Kidney (tissue), 14 donors: ENCODE results near the gene PSMB10. TPM values are rescaled to one million over a fixed set of nuclear protein-coding genes. Genes with fewer than 3 reads are reported as not detected.

Experiments
- DNase-seq, 5 donors: peaks; one replicate each; pipeline ENCODE4 v3.0.0-alpha.2; 2013 to 2020
- FAIRE-seq: peaks from 2 replicates; lab custom pipeline; 2012; peaks lifted over from hg19 to GRCh38; lab: Jason Lieb, UNC
- H3K27ac ChIP-seq, 2 donors: one replicate each; pipeline ENCODE4 v1.7.0; 2013; ENCODE audit warnings: low read depth in 2 of 2, low read length in 2 of 2, inconsistent platforms in 1 of 2
- H3K27me3 ChIP-seq: one replicate; pipeline ENCODE4 v1.7.1; 2013; ENCODE audit warnings: low read length, inconsistent platforms; ENCODE audit not compliant: control insufficient read depth, insufficient read depth
- H3K36me3 ChIP-seq, 3 donors: one replicate each; pipeline versions ENCODE4 v1.7.0 to v1.7.1; 2013; ENCODE audit warnings: low read length in 3 of 3, control low read depth in 1 of 3, inconsistent platforms in 1 of 3; ENCODE audit not compliant: insufficient read depth in 3 of 3, control insufficient read depth in 2 of 3
- H3K4me1 ChIP-seq, 3 donors: one replicate each; pipeline versions ENCODE4 v1.7.0 to v1.7.1; 2013; ENCODE audit warnings: low read length in 3 of 3, inconsistent platforms in 1 of 3, low read depth in 1 of 3; ENCODE audit not compliant: control insufficient read depth in 2 of 3, insufficient read depth in 2 of 3
- H3K4me3 ChIP-seq, 3 donors: one replicate each; pipeline versions ENCODE4 v1.7.0 to v1.8.1; 2013; ENCODE audit warnings: low read length in 3 of 3, control low read depth in 1 of 3, inconsistent platforms in 1 of 3
- H3K9ac ChIP-seq, 3 donors: one replicate each; pipeline versions ENCODE4 v1.7.0 to v1.7.1; 2013; ENCODE audit warnings: low read length in 3 of 3, control low read depth in 1 of 3, inconsistent platforms in 1 of 3
- H3K9me3 ChIP-seq, 3 donors: one replicate each; pipeline versions ENCODE4 v1.7.0 to v1.7.1; 2013; ENCODE audit warnings: low read length in 3 of 3, control low read depth in 1 of 3, inconsistent platforms in 1 of 3; ENCODE audit not compliant: control insufficient read depth in 2 of 3, insufficient read depth in 1 of 3
- CTCF ChIP-seq: IDR thresholded peaks from 3 replicates; pipeline ENCODE4 v1.5.1; 2012; ENCODE audit warnings: mild to moderate bottlenecking, moderate library complexity, borderline replicate concordance; ENCODE audit not compliant: insufficient read depth; ENCODE audit errors: extremely low read depth
- intact Hi-C: fragments of 100-400 bp; cut with DNase I; formaldehyde crosslinking; loops from one replicate; pipeline ENCODE4 v1.11.1; 2022
- polyA plus RNA-seq: library from polyadenylated mRNA; stranded (reverse); fragments of 350-450 nt; fragmentation: Illumina TruSeq; extraction: RNeasy Lipid Tissue Mini Kit (QIAGEN cat#74804); gene quantifications from one replicate; pipeline ENCODE4 v1.2.3, GENCODE V29; 2014; ENCODE audit warnings: low read depth, low replicate concordance; ENCODE audit not compliant: insufficient read depth
- total RNA-seq: library from RNA; stranded (reverse); fragmentation: NEBNext Ultra II Directional; extraction: Animal tissue kit (Norgen Biotek cat#: 25700); gene quantifications from one replicate; pipeline ENCODE4 v1.2.1, GENCODE V29; 2021
- donor health status: control.
- donor health status: control.
- donor health status: control.
- donor health status: control.
- donor health status: control.
- donor health status: DM: yes; HTN: yes; CAD: no.
- donor health status: Normal renal cell carcinoma (clear cell type).

PSMB10 gene
- total and polyA plus RNA-seq, 2 donors from 2014 or later, result 76.4 to 78.6 TPM

GRCh38 chr16:67928561-67929364 is 7.9 kb downstream of the PSMB10 start:
- intact Hi-C loops, result loop anchor here (10.0 kb wide), 2 partner anchors 114 to 254 kb away; no protein-coding TSS in a partner anchor
- Histone ChIP-seq H3K4me1 (peaks cover 0 to 6% (median 0%) of the 10 kb centered on the region in 3 donors), H3K27ac (no peak overlapping the region), H3K9ac (no peak overlapping the region), H3K36me3 (peaks cover 0 to 11% (median 0%) of the 10 kb centered on the region in 3 donors), H3K4me3 (no peak overlapping the region), H3K9me3 (no peaks in the 10 kb centered on the region), H3K27me3 (no peaks in the 10 kb centered on the region)
- peak; percentile 85 for TF ChIP-seq CTCF
- DNase-seq (peak; percentile 67 to 89 (median 77)), FAIRE-seq (no peak)

DNA sequence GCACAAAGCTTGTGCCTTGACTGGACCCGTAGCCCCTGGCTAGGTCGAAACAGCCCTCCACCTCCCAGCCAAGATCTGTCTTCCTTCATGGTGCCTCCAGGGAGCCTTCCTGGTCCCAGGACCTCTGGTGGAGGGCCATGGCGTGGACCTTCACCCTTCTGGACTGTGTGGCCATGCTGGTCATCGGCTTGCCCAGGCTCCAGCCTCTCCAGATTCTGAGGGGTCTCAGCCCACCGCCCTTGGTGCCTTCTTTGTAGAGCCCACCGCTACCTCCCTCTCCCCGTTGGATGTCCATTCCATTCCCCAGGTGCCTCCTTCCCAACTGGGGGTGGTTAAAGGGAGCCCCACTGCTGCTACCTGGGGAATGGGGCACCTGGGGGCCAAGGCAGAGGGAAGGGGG is 8.5 kb downstream of the PSMB10 start:
- no peak for DNase-seq
- no peaks in the 10 kb centered on the region for H3K9me3 ChIP-seq
- TF ChIP-seq CTCF, result no peak
- H3K27me3 ChIP-seq, result no peaks in the 10 kb centered on the region
- FAIRE-seq, result no peak
- H3K9ac ChIP-seq, result no peak overlapping the region
- H3K4me1 ChIP-seq, result peaks cover 0 to 6% (median 0%) of the 10 kb centered on the region in 3 donors
- peaks cover 0 to 11% (median 2%) of the 10 kb centered on the region in 3 donors for H3K36me3 ChIP-seq
- intact Hi-C loops, result loop anchor here (10.0 kb wide), 2 partner anchors 113 to 253 kb away; no protein-coding TSS in a partner anchor
- H3K27ac ChIP-seq, result no peak overlapping the region
- no peak overlapping the region for H3K4me3 ChIP-seq

DNA sequence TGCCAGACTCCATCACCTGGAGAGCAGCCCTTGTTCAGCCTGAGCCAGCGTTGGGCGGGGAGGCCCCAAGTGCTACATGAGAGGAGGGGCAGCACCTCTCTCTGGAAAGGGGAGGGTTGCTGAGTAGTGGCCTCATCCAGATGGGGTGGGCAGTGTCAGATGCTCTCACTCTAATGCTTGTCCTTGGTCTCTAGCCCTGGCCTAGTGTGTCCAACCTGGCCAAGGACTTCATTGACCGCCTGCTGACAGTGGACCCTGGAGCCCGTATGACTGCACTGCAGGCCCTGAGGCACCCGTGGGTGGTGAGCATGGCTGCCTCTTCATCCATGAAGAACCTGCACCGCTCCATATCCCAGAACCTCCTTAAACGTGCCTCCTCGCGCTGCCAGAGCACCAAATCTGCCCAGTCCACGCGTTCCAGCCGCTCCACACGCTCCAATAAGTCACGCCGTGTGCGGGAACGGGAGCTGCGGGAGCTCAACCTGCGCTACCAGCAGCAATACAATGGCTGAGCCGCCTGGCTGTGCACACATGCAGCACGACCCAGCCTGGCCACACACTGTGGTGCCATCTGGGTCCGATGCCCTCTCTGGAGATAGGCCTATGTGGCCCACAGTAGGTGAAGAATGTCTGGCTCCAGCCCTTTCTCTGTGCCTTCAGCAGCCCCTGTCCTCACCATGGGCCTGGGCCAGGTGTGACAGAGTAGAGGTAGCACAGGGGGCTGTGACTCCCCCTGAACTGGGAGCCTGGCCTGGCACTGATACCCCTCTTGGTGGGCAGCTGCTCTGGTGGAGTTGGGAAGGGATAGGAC is 9.3 kb downstream of the PSMB10 start:
- Histone ChIP-seq H3K9ac (no peak overlapping the region), H3K4me3 (no peak overlapping the region), H3K27ac (no peak overlapping the region), H3K36me3 (peaks cover 0 to 11% (median 2%) of the 10 kb centered on the region in 3 donors), H3K9me3 (no peaks in the 10 kb centered on the region), H3K4me1 (peaks cover 0 to 6% (median 0%) of the 10 kb centered on the region in 3 donors), H3K27me3 (no peaks in the 10 kb centered on the region)
- TF ChIP-seq CTCF, result no peak
- intact Hi-C loops, result loop anchor here (10.0 kb wide), 2 partner anchors 113 to 253 kb away; no protein-coding TSS in a partner anchor
- FAIRE-seq (no peak), DNase-seq (no peak)
